ENCODE data around the gene ADSL.
A peak's percentile ranks its signal among the peaks of the same experiment; 100 is the strongest.

ADSL gene

DNA sequence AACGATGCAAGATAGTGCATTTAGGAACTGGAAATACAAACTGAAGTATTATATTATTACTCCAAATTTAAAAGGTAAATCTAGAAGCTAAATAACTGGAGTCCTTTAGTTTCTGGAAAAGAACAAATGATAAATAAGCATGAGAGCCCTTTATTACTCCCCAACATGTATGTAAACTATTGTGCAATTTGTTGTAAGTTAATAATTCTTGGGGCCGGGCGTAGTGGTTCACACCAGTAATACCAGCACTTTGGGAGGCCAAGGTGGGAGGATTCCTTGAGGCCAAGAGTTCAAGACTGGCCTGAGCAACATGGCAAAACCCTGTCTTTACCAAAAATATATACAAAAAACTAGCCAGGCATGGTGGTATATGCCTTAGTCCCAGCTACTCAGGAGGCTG lies 35.2 kb downstream of the ADSL start:
- peaks cover 11% of the 10 kb centered on the region for H3K79me2 ChIP-seq (ENCODE audit: low read length)
- no peak overlapping the region for H2AFZ ChIP-seq (ENCODE audit: low read depth, low read length)
- no peaks in the 10 kb centered on the region for H3K27me3 ChIP-seq (ENCODE audit: low read depth, low read length)
- TF ChIP-seq EZH2phosphoT487 (IDR thresholded peaks at IDR 0.05; ENCODE audit: low read depth) (no peak), CTCF (IDR thresholded peaks at IDR 0.05; ENCODE audit: low read depth, low read length) (no peak)
- H3K9me3 ChIP-seq (ENCODE audit: insufficient read depth, low read length), result no peaks in the 10 kb centered on the region
- no peak overlapping the region for H3K4me2 ChIP-seq (ENCODE audit: low read length)
- H3K27ac ChIP-seq (ENCODE audit: low read length), result no peak overlapping the region
- peaks cover 7% of the 10 kb centered on the region; the same call in 1 of the 2 replicates for H4K20me1 ChIP-seq (ENCODE audit: insufficient read depth, low read length)
- peaks cover 13% of the 10 kb centered on the region for H3K4me1 ChIP-seq (ENCODE audit: low read length)
- H3K9ac ChIP-seq (ENCODE audit: low read length), result no peak overlapping the region
- peaks cover 3% of the 10 kb centered on the region for H3K36me3 ChIP-seq (replicated peaks; ENCODE audit: low read depth, low read length)
- H3K4me3 ChIP-seq (ENCODE audit: low read length), result no peak overlapping the region

DNA sequence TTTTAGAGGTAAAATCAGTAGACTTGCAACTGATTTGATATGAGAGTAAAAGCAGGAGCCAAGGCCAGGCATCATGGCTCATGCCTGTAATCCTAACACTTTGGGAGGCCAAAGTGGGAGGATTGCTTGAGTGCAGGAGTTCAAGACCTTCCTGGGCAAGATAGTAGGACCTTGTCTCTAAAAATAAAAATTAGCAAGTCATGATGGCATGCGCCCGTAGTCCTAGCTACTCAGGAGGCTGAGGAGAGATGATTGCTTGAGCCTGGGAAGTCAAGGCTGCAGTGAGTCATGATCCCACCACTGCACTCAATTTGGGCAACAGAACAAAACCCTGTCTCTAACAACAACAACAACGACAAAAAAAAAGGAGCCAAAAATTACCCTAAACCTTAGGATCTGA lies 37.6 kb downstream of the ADSL start:
- Histone ChIP-seq H2AFZ (ENCODE audit: low read depth, low read length) (no peak overlapping the region), H3K36me3 (replicated peaks; ENCODE audit: low read depth, low read length) (no peaks in the 10 kb centered on the region), H3K79me2 (ENCODE audit: low read length) (0 out of 2 replicates have a peak, but pooled peaks cover 3% of the 10 kb centered on the region), H3K4me1 (ENCODE audit: low read length) (peaks cover 18% of the 10 kb centered on the region), H4K20me1 (ENCODE audit: insufficient read depth, low read length) (peaks cover 5% of the 10 kb centered on the region; the same call in 1 of the 2 replicates), H3K9ac (ENCODE audit: low read length) (no peak overlapping the region), H3K27ac (ENCODE audit: low read length) (no peak overlapping the region), H3K9me3 (ENCODE audit: insufficient read depth, low read length) (no peaks in the 10 kb centered on the region), H3K4me2 (ENCODE audit: low read length) (no peak overlapping the region), H3K4me3 (ENCODE audit: low read length) (no peak overlapping the region), H3K27me3 (ENCODE audit: low read depth, low read length) (no peaks in the 10 kb centered on the region)
- no peak for TF ChIP-seq CTCF (IDR thresholded peaks at IDR 0.05; ENCODE audit: low read depth, low read length)
- no peak for TF ChIP-seq EZH2phosphoT487 (IDR thresholded peaks at IDR 0.05; ENCODE audit: low read depth)

GRCh38 chr22:40385036-40385782 lies 38.9 kb downstream of the ADSL start:
- Histone ChIP-seq H3K4me1 (ENCODE audit: low read length) (peaks cover 18% of the 10 kb centered on the region), H3K4me3 (ENCODE audit: low read length) (peak overlapping the region; percentile 65), H3K27ac (ENCODE audit: low read length) (peak overlapping the region; percentile 12), H3K9ac (ENCODE audit: low read length) (peak overlapping the region; percentile 20), H2AFZ (ENCODE audit: low read depth, low read length) (peak overlapping the region; percentile 3; the same call in 1 of the 2 replicates), H3K36me3 (replicated peaks; ENCODE audit: low read depth, low read length) (no peaks in the 10 kb centered on the region), H4K20me1 (ENCODE audit: insufficient read depth, low read length) (no peaks in the 10 kb centered on the region), H3K9me3 (ENCODE audit: insufficient read depth, low read length) (no peaks in the 10 kb centered on the region), H3K79me2 (ENCODE audit: low read length) (0 out of 2 replicates have a peak, but pooled peaks cover 3% of the 10 kb centered on the region), H3K4me2 (ENCODE audit: low read length) (peak overlapping the region; percentile 72), H3K27me3 (ENCODE audit: low read depth, low read length) (no peaks in the 10 kb centered on the region)
- TF ChIP-seq EZH2phosphoT487 (IDR thresholded peaks at IDR 0.05; ENCODE audit: low read depth) (no peak), CTCF (IDR thresholded peaks at IDR 0.05; ENCODE audit: low read depth, low read length) (0 out of 2 replicates have a peak, but pooled peaks have one; percentile 12)

- Histone ChIP-seq H3K9me3 (ENCODE audit: insufficient read depth, low read length) (no peaks in the 10 kb centered on the region), H3K36me3 (replicated peaks; ENCODE audit: low read depth, low read length) (no peaks in the 10 kb centered on the region), H3K4me3 (ENCODE audit: low read length) (no peak overlapping the region), H3K79me2 (ENCODE audit: low read length) (no peaks in the 10 kb centered on the region), H2AFZ (ENCODE audit: low read depth, low read length) (no peak overlapping the region), H3K4me2 (ENCODE audit: low read length) (no peak overlapping the region), H3K9ac (ENCODE audit: low read length) (no peak overlapping the region), H3K27ac (ENCODE audit: low read length) (no peak overlapping the region), H3K4me1 (ENCODE audit: low read length) (peaks cover 18% of the 10 kb centered on the region), H3K27me3 (ENCODE audit: low read depth, low read length) (no peaks in the 10 kb centered on the region), H4K20me1 (ENCODE audit: insufficient read depth, low read length) (no peaks in the 10 kb centered on the region)
- TF ChIP-seq CTCF (IDR thresholded peaks at IDR 0.05; ENCODE audit: low read depth, low read length), result no peak
- TF ChIP-seq EZH2phosphoT487 (IDR thresholded peaks at IDR 0.05; ENCODE audit: low read depth), result no peak
These were observed 41.4 kb downstream of the ADSL start for GRCh38 chr22:40387746-40388145.
